GM18868 (cell line): ENCODE results near the gene RFPL1.
"Not testable (repeated sequence)": the region's sequence is repeated elsewhere in the genome, so short reads cannot be mapped to it uniquely, and the experiment has no call there.

Experiments used
- ATAC-seq: cut with Tn5 transposase; IDR thresholded peaks from one replicate; pipeline ENCODE4 v1.9.1; 2021; ENCODE audit warnings: mild to moderate bottlenecking, moderate library complexity; ENCODE audit not compliant: unreplicated experiment

RFPL1 gene

GRCh38 chr22:29438283-29438682 lies at the start of gene RFPL1:
Gene RFPL1 (plus strand): TSS chr22:29438583.
- not testable (repeated sequence) for ATAC-seq

DNA sequence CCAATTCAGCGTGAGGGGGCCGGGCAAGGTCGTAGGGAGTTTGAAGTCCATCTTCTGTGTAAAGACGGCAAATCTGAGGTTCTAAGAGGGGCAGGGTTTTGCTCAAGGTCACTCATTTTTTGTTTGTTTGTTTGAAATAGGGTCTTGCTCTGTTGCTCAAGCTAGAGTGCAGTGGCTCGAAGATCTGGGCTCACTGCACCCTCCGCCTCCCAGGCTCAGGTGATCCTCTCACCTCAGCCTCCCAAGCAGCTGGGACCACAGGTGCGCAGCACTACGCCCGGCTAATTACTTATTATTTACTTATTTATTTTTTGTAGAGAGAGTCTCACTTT lies 49.7 kb upstream of the RFPL1 start:
- ATAC-seq, result peak; percentile 7

DNA sequence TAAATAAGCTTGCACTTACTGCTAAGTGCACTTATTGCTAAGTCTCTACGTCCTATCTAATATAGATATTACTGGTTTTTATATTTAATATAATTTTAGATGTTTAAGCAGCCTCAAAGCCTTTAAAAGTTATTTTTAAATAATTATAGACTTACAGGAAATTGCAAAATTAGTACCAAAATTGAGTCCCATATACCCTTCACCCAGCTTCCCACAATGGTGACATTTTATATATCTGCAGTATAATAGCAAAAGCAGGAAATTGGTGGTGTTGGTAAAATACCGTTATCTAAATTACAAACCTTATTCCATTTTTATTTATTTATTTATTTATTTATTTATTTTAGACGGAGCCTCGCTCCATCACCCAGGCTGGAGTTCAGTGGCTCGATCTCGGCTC lies 48.1 kb upstream of the RFPL1 start:
- ATAC-seq, result no peak

- ATAC-seq, result no peak
These were observed 46.8 kb upstream of the RFPL1 start for GRCh38 chr22:29391546-29391945.

GRCh38 chr22:29393019-29393608 lies 45.3 kb upstream of the RFPL1 start:
- no peak for ATAC-seq

DNA sequence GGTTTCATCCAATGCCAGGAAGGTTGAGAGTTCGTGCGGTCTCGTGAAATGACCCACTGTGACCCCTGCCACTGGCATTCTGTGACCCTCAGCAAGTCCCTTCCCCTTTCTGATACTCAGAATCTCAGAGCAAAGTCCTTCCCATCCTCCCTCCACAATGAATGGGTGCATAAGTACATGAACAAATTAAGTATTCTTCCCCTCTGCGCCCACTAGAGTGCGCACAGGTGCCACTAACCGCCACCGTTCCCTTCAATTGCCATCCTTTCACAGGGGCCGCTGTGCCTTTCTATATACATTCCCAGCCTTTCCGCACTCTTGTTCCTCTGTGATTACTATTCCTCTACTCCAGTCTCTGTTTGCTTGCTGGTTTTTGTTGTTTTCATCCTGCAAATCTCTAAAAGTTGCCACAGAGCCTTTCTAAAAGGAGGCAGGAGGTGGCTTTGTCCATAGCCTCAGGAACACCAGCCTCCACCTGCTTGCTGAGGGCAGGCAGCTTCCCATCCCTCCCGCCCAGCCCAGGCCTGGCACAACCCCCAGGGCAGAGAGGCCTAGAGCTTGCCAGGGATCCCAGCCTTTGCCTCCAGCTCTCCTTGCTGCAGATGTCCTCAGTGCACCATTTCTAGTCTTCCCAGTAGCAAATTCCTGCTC lies 43.3 kb upstream of the RFPL1 start:
- ATAC-seq, result no peak

DNA sequence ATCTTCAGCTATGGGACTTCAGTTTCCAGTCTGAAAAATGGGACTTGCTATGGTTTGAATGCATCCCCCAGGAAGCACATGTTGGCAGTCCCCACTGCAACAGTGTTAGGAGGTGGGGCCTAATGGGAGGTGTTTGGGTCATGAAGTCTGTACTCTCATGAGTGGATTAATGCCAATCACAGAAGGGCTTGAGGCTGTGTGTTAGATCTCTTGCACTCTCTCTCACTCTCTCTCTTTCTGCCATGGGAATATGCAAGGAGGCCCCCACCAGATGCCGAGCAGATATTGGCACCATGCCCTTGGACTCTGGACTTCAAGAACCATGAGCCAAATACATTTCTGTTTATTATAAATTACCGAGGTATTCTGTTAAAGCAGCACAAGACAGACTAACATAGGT lies 42.3 kb upstream of the RFPL1 start:
- ATAC-seq, result no peak

DNA sequence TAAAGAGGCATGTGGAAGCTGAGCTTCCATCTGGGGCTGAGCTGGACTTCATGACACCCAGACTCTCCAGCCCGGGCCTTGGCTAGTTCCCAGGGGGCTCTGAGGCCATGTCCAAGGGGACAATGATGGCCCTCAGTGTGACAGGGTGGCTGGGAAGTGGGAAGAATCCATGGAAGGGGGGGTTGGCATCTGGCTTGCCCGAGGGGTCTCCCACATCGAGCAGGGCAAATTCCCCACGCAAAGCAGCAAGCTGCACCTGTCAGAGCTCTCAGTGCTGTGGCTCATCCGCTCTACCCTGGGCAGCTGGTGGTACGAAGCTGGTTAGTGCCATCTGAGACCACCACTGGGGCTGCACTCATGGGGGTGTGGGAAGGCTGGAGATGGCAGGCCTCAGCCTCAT lies 40.6 kb upstream of the RFPL1 start:
- no peak for ATAC-seq

- no peak for ATAC-seq
These were observed 37.8 kb upstream of the RFPL1 start for GRCh38 chr22:29400576-29400975.

DNA sequence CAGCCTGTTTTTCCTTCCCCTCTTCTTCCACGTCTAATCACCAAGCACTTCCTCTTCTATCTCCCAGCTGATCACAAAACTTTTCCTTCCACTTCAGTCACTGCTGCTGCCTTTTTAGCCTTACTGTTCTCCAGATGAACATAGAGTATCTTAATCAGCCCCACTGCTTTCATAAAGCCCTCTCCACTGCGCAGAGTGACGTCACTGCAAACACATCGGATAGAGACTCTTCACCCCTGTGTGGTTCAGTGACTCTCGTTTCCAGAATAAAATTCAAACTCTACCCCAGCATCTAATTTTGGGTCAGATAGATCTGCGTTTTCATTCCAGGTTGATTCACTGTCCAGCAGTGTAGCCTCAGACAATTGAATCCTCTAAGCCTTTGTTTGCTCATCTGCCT lies 36.8 kb upstream of the RFPL1 start:
- ATAC-seq, result not testable (repeated sequence)

DNA sequence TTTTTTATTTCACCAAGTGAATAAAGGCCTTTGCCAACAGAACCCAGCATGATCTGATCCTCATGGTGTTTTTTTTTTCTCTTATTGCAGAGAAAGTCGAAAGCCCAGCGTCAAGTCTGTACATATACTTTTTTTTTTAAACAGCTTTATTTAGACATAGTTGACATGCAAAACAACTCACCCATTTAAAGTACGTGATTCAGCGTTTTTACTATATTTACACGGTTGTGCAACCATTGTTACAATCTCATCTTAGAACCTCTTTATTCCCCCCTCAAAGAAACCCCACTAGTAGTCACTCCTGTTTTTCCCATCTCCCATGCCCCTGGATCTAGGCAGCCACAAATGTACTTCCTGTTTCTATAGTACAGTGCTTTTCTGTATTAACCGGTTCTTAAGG lies 29.4 kb upstream of the RFPL1 start:
- no peak for ATAC-seq

DNA sequence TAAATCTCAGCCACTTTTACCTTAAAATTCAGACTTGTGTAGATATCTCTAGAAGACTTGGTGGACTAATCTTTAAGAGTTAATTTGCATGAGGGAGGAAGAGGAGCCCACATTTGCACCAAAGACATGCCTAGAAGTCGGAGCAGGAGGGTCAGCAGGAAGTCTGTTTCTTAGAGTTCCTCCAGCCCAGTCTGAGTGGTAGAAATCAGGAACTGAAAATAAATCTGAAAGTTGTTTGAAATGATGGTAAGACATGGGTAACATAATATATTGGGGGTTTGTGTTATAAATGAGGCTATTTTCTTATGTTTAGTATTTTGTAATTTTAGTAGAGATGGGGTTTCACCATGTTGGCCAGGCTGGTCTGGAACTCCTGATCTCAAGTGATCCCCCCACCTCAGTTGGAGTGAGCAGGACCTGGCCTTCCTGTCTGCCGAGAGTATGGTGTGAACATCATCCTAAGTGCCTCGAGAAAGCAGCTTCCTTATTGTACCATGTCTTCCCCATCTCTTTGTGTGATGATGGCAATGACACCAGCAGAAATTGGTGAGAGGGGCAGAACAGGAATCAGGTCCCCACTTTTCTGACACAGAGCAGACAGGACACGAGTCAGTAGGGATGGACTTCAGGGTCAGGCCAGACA lies 26.7 kb upstream of the RFPL1 start:
- peak; percentile 46 for ATAC-seq

DNA sequence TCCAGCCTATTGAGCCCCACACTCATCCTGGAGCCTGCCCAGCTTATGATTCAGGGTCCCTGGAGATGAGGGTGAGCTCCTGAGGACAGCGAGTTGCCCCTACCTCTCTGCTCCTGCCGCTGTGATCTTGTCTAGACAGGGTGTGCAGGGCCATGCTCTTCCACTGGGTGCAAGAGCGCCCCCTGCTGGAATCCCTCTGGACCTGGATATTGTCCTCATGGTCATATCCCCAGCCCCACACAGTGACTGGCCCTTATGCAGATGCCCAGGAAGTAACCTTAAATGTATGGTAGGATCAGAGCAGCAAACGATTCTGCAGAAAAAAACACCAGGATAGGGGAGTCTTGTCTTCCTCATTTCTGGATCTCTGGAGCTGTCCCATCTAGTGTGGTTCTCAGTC lies 25.6 kb upstream of the RFPL1 start:
- not testable (repeated sequence) for ATAC-seq

DNA sequence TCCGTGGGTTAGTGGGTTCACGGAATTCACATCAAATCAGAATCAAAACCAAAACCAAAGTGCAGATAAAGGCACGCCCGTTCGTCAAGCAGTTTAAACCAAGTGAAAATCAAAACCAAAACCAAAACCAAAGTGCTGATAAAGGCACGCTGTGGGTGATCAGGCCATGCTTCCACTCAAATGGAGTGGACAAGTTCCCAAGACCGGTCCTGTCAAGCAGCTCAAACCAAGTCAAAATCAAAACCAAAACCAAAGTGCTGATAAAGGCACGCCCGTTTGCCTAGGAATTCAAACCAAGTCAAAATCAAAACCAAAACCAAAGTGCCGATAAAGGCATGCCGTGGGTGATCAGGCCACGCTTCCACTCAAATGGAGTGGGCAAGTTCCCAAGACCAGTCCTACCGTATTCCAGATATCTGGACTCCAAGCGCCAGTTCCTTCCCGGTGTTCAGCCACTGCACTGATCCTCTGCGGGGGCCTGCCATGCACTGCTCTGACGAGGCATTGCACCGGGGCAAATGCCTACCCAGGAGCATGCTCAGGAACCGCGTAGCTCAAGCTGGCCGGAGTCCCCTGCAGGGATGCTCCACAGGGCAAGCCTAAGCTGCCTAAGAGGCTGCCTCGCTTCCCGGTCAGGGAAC lies 23.3 kb upstream of the RFPL1 start:
- ATAC-seq, result not testable (repeated sequence)

GRCh38 chr22:29418704-29419103 lies 19.7 kb upstream of the RFPL1 start:
- ATAC-seq, result not testable (repeated sequence)

- ATAC-seq, result no peak
These were observed 11.9 kb upstream of the RFPL1 start for GRCh38 chr22:29426476-29426875.

DNA sequence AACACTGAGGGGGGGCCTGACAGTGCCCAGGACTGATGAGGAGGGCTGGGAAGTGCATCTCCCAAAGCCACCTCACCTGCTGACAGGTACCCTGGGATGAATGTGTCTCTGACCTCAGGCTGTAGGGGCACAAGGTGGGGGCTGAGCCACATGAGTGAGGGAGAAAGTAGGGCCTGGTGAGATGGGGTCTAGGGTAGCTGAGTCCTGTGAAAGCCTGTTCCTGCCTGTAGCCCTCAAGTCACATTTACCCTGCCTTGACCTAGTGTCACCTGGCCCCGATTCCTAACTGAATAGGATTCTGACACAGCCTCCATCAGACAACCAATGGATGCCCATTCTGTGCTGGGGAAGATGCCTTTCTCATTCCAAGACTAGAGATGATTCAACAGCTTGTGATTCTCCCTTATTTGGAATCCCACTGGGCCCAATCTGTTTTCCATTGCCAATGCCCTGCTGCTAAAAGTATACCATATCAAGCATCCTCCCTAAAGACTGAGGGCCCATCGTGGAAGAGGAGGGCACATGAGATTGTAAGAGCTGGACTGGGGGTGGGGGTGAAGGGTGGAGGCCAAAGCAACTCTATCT lies 11.1 kb upstream of the RFPL1 start:
- no peak for ATAC-seq

DNA sequence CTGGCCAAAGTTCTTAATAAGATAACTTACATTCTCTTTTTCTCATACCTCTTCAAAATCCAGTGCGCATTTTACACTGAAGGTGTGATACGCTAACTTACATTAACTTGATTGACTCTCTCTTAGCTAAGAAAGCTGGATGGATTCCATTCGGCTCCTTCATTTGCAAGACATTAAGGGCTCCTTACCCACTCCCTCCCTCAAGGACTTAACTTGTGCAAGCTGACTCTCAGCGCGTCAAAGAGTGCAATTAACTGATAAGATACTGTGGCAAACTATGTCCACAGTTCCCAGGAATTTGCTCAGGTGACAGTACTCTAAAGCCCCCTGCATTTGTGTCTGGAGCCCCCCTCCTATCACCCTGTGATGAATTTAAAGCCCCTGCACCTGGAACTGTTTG lies 6.4 kb upstream of the RFPL1 start:
- ATAC-seq, result no peak

DNA sequence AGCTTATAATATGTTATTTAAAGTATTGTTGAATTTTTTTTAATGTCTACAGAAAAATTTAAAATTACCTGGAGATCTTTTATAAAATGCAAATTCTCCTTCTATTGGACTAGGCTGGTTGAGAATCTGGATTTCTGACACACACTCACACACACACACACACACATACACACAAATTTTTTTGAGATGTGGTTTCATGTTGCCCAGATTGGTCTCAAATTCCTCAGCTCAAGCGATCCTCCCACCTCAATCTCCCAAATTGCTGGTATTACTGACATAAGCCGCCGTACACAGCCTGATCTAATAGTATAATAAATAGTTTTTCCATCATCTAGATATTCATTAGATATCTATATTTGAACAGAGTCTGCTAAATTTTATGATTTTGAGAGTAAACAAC lies 4.5 kb upstream of the RFPL1 start:
- no peak for ATAC-seq

DNA sequence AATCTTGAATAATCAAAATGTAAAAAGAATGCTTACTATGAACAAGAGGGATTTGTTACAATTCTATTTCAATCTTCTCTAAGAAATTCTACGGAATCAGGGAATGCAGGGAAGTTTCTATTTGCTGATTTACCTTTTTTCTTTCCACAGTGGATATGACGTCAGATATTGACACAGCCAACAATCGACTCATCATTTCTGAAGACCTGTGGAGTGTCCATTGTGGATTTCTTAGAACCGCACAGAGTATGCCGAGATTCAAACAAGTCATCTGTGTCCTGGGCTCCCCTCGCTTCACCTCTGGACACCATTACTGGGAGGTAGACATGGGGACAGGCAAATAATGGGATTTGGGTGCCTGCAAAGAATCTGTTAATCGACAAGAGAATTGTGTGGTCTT lies 4.1 kb upstream of the RFPL1 start:
- ATAC-seq, result no peak

DNA sequence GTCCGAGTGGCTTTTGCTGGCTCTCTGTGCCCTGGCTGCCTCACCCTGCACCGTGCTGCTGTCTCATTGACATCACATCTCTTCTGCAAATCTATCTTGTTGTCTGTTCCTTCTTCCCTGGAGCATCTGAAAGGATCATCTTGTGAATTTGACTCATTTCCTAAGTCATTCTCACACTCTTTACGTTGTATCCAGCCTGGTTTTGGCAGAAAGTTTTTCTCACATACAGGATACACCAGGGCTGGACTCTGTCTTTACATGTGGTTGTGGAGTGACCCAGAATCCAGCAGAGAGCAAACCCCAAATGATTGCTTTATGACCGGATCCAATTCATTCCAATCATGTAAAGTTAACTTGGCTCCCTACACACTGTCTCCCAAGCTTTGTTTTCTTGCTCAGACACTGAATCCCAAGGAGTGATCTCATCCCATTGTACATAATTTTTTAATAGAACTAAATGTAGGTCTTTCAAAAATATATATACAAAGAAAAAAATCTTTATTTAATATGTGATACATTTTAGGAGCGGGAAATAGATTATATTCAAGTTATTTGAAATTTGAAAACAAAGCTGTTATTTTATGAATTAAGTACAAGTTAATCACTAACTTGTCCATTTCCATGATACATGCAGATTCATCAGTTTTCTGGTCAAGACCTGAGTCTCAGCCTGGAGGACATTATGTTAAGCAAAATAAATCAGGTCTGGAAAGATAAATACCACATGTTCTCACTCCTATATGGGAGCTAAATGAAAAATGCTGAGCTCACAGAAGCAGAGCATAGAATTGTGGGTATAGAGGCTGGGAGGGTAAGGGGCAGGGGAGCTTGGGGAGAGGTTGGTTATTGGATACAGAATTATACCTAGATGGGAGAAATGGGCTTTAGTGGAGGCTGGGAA lies 2.9 kb upstream of the RFPL1 start:
- no peak for ATAC-seq
